GM10266 (cell line): ENCODE data around the gene TRABD2A.

Experiments
- DNase-seq: peaks from one replicate; pipeline ENCODE4 v3.0.0; 2012; ENCODE audit errors: extremely low spot score
- CTCF ChIP-seq: IDR thresholded peaks from 2 replicates; pipeline ENCODE4 v1.5.1; 2012; ENCODE audit warnings: mild to moderate bottlenecking, low read depth; ENCODE audit not compliant: control insufficient read depth, insufficient read depth; ENCODE audit errors: missing control alignments

The TRABD2A gene

GRCh38 chr2:84797271-84797670 is 83.6 kb downstream of the TRABD2A start:
- no peak for TF ChIP-seq CTCF
- no peak for DNase-seq

GRCh38 chr2:84796798-84797197 is 84.1 kb downstream of the TRABD2A start:
- no peak for TF ChIP-seq CTCF
- no peak for DNase-seq

GRCh38 chr2:84793641-84794040 is 87.2 kb downstream of the TRABD2A start:
- TF ChIP-seq CTCF, result no peak
- DNase-seq, result no peak

- DNase-seq, result no peak
- no peak for TF ChIP-seq CTCF
Observed at GRCh38 chr2:84792856-84793522, 87.9 kb downstream of the TRABD2A start.

- DNase-seq, result no peak
Observed at GRCh38 chr2:84788498-84788897, 92.4 kb downstream of the TRABD2A start.

GRCh38 chr2:84788027-84788426 is 92.9 kb downstream of the TRABD2A start:
- no peak for TF ChIP-seq CTCF
- DNase-seq, result no peak

More at GRCh38 chr2:84788498-84788897, 92.4 kb downstream of the TRABD2A start:
- no peak for TF ChIP-seq CTCF

- DNase-seq, result no peak
- no peak for TF ChIP-seq CTCF
Observed at GRCh38 chr2:84786601-84787000, 94.3 kb downstream of the TRABD2A start.
